Measurements from ENCODE around the gene DCBLD2. TPM values are rescaled to one million over a fixed set of nuclear protein-coding genes. Genes with fewer than 3 reads are reported as not detected.

Gene DCBLD2
- total RNA-seq, 3 donors from 2014 or later = 9.6 to 34.8 (median 17.5) TPM

DNA sequence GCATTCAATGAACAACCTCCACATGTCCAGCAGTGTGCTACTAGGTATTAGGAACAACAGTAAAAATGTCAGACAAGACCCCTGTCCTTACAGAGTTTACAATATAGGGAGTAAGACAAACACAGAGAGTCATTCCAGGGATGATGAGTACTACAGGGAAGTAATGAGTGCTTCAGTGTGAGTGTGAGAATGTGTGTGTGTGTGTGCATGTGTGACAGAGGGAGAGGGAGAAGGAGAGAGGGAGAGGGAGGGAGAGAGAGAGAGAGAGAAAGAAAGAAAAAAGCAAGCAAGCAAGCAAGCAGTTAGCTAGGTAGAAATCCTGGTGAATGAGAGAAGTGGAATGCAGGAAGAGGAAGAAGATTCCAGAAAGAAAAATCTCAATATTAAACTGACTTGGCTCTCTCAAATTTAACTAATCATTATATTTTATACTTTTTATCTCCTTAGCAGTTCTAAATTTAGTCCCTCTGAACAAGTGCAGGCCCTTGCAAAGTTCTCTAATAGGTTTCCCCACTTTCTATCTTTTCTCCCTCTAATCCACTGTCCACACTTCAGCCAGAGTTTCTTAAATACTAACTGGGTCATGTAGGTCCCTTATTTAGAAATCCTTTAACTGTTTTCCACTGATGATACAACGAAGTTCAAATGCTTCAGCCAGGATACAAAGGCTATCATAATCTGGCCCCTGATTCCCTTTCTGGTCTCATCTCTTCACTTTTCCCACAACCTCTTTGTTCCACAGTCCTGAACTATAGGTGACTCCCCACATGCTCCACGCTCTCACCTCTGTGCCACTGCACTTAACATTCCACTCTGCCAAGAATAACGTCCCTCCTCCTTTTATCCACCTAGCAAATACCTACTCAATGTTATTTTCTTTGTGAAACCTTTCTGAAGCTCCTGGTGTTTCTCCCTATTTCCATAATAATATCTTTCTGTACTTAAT lies 10.3 kb downstream of the DCBLD2 start:
- TF ChIP-seq, protein P1, sequence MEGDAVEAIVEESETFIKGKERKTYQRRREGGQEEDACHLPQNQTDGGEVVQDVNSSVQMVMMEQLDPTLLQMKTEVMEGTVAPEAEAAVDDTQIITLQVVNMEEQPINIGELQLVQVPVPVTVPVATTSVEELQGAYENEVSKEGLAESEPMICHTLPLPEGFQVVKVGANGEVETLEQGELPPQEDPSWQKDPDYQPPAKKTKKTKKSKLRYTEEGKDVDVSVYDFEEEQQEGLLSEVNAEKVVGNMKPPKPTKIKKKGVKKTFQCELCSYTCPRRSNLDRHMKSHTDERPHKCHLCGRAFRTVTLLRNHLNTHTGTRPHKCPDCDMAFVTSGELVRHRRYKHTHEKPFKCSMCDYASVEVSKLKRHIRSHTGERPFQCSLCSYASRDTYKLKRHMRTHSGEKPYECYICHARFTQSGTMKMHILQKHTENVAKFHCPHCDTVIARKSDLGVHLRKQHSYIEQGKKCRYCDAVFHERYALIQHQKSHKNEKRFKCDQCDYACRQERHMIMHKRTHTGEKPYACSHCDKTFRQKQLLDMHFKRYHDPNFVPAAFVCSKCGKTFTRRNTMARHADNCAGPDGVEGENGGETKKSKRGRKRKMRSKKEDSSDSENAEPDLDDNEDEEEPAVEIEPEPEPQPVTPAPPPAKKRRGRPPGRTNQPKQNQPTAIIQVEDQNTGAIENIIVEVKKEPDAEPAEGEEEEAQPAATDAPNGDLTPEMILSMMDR (IDR thresholded peaks at IDR 0.05) = no peak
- H3K4me3 ChIP-seq = no peak overlapping the region
- intact Hi-C loops (cut with DNase I, micrococcal nuclease) = no loop called here
- H3K4me1 ChIP-seq (ENCODE audit: low read depth) = no peaks in the 10 kb centered on the region
- no peak for DNase-seq
- no peaks in the 10 kb centered on the region for H3K36me3 ChIP-seq (ENCODE audit: low read depth)
- H3K9me3 ChIP-seq = no peaks in the 10 kb centered on the region
- ATAC-seq = no peak

DNA sequence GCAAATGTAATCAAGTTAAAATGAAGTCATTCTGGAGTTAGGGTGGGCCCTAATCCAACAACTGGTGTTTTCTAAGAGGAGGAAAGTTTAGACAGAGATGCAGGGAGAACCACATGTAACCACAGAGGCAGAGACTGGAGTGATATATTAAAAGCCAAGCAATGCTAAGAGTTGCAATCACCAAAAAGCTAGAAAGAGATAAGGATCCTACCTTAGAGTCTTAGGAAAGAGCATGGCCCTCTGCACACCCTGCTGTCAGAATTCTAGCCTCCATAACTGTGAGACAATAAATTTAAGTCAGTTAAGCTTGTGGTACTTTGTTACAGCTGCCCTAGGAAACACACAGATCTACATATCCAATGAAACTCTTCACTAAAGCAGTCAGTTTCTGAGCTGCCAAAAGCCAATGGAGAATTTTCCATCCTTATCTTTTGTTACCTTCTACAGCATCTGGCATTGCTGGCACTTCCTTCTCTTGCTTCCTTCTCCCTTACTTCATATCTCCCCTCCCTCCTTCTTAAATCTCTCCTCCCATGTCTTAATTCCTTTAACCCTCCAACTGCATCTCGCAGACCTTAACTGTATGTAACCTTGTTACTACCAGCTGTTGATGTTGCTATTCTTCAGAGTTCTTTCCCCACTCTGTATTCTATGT lies 11.2 kb downstream of the DCBLD2 start:
- intact Hi-C loops (cut with DNase I, micrococcal nuclease) = no loop called here
- Histone ChIP-seq H3K36me3 (ENCODE audit: low read depth) (no peaks in the 10 kb centered on the region), H3K4me3 (no peak overlapping the region), H3K9me3 (no peaks in the 10 kb centered on the region), H3K4me1 (ENCODE audit: low read depth) (no peaks in the 10 kb centered on the region)
- TF ChIP-seq, protein P1 (IDR thresholded peaks at IDR 0.05) = no peak
- DNase-seq (no peak), ATAC-seq (no peak)

DNA sequence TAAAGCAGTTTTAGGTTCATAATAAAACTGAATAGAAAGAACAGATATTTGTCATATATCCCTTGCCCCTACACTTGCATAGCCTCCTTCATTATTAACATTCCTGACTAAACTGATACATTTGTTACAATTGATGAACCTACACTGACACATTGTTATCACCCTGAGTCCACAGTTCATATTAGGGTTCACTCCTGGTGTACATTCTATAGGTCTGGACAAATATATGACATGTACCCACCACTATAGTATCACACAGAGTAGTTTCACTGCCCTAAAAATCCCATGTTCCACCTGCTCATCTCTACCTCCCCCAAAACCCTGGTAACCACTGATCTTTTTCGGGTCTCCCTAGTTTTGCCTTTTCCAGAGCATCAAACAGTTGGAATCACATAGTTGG lies 13.8 kb downstream of the DCBLD2 start:
- no peaks in the 10 kb centered on the region for H3K9me3 ChIP-seq
- no peak for ATAC-seq
- no peak overlapping the region for H3K4me3 ChIP-seq
- no peaks in the 10 kb centered on the region for H3K36me3 ChIP-seq (ENCODE audit: low read depth)
- no peaks in the 10 kb centered on the region for H3K4me1 ChIP-seq (ENCODE audit: low read depth)
- no peak for DNase-seq
- intact Hi-C loops (cut with DNase I, micrococcal nuclease) = no loop called here
- TF ChIP-seq, protein P1 (IDR thresholded peaks at IDR 0.05) = no peak

DNA sequence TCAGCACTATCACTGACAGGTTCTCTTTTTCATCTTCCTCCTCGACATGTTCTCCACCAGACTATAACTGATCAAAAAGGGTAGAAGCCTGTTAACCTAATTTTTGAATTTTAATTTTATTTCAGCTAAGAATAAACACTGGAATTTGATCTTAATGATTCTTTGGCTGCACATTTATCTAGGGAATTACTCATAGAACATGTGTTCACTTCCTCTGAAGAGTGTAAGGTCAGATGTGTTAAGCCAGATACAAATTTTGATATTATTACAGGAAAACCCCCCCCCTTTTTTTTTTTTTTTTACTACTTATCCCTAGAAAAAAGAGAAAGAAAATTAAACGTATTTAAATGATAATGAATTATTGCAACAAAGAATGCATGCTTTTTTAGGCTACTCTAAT lies 15.0 kb downstream of the DCBLD2 start:
- TF ChIP-seq, protein P1 (IDR thresholded peaks at IDR 0.05) = no peak
- intact Hi-C loops (cut with DNase I, micrococcal nuclease) = no loop called here
- no peak for DNase-seq
- Histone ChIP-seq H3K36me3 (ENCODE audit: low read depth) (no peaks in the 10 kb centered on the region), H3K4me3 (no peak overlapping the region), H3K4me1 (ENCODE audit: low read depth) (no peaks in the 10 kb centered on the region), H3K9me3 (no peaks in the 10 kb centered on the region)
- ATAC-seq = no peak

DNA sequence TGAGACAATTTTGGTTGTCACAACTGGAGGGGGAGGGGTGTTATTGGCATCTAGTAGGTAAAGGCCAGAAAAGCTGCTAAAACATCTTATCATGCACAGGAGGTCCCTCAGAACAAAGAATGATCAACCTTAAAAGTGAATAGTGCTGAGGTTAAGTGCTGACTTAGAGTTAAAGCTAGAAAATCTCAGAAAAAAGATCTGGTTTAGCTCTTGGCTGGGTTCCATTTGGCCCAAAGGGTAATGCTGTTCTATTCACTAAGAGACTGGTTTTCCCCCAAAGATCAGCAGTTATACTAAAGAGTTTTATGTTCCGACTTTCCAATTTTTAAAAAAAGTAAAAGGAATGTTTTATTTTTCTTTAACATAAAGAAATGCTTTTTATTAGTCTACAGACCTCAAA lies 15.6 kb downstream of the DCBLD2 start:
- no peak for ATAC-seq
- Histone ChIP-seq H3K9me3 (no peaks in the 10 kb centered on the region), H3K4me1 (ENCODE audit: low read depth) (no peaks in the 10 kb centered on the region), H3K4me3 (no peak overlapping the region), H3K36me3 (ENCODE audit: low read depth) (no peaks in the 10 kb centered on the region)
- intact Hi-C loops (cut with DNase I, micrococcal nuclease) = no loop called here
- TF ChIP-seq, protein P1 (IDR thresholded peaks at IDR 0.05) = no peak
- DNase-seq = no peak

All from mucosa of descending colon (tissue), 3 donors.